Stimulated activated CD8-positive, alpha-beta memory T cell treated with anti-CD3 and anti-CD28 coated beads, Interleukin-7, amount 100 ng/mL, for 4 hours (primary cell): ENCODE measurements around the gene MESP2.
A peak's percentile ranks its signal among the peaks of the same experiment; 100 is the strongest.

Experiments
- DNase-seq, 2 donors: peaks; one replicate each; pipeline ENCODE4 v3.0.0-alpha.2; 2020; ENCODE audit warnings: low read depth in 2 of 2

MESP2 gene

DNA sequence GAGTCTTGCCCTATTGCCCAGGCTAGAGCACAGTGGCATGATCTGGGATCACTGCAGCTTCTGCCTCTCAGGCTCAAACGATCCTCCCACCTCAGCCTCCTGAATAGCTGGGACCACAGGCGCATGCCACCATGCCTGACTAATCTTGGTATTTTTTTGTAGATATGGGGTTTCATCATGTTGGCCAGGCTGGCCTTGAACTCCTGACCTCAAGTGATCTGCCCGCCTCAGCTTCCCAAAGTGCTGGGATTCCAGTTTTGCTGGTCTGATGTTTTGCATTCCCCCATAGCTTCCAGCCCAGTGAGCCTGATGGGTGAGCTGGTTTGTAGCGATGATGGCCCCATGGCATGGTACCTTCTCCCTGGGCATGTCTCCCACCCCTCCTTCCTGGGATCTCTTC, 20.4 kb upstream of the MESP2 start:
- DNase-seq: no peak

GRCh38 chr15:89756897-89757296, 19.2 kb upstream of the MESP2 start:
- DNase-seq: no peak

- no peak for DNase-seq
Measured at GRCh38 chr15:89758283-89758682, 17.8 kb upstream of the MESP2 start.

GRCh38 chr15:89758981-89759380, 17.2 kb upstream of the MESP2 start:
- no peak for DNase-seq

DNA sequence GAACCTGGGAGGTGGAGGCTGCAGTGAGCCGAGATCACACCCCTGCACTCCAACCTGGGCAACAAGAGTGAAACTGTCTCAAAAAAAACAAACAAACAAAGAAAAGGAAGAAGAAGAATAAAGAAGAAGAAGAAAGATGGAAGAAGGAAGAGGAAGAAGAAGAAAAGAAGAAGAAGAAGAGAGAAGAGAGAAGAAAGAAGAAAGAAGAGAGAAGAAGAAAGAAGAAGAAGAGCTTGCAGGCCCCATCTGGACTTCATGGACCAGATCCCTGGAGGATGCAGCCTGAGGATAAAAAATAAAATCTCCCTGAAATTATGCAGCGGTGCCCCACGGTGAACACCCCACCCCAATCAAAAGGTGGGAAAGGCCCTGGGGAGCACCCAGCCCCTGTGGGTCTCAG, 16.3 kb upstream of the MESP2 start:
- DNase-seq: no peak

- peak; percentile 27 to 36 for DNase-seq
Measured at GRCh38 chr15:89760303-89761008, 15.7 kb upstream of the MESP2 start.

DNA sequence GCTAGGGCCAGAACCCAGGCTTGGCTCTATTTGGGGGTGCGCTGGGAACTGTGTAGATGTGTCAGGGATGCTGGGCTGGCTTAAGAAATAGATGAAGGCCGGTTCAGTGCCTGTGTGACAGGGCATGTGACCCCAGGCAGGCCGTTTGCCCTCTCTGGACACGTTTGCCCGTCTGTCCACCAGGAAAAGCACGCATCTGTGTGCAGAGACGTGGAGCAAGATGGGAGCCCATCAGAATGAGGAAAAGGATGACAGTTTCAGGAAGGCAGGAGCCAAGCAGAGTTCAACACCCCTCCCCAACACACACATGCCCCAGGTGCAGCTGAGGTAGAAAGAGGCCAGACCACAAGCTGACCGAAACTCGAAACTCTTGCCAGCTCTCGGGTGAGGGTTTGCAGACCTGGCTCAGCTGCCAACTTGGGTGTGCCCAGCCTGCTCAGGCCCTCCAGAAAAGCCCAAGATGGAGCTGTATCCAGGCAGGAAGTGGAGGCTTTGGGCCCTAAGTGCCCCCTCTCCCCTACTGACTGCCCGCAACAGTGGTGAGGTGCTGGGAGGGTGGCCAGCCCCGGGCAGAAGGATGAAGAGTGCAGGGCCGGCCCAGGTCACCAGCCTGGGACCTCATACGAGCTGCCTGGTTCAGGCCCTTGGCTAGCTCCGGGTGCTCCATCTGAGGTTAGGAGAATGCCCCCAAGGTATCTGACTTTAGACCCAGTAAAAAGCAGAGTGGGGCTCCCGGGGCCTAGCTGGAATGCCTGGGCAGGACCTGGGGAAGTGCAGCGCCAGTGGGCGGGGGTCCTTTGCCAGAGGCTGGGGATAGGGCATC, 14.9 kb upstream of the MESP2 start:
- no peak for DNase-seq

- DNase-seq: no peak
Measured at GRCh38 chr15:89761929-89762328, 14.2 kb upstream of the MESP2 start.

GRCh38 chr15:89765694-89766093, 10.4 kb upstream of the MESP2 start:
- no peak for DNase-seq

GRCh38 chr15:89766357-89767311, 9.5 kb upstream of the MESP2 start:
- DNase-seq: no peak

DNA sequence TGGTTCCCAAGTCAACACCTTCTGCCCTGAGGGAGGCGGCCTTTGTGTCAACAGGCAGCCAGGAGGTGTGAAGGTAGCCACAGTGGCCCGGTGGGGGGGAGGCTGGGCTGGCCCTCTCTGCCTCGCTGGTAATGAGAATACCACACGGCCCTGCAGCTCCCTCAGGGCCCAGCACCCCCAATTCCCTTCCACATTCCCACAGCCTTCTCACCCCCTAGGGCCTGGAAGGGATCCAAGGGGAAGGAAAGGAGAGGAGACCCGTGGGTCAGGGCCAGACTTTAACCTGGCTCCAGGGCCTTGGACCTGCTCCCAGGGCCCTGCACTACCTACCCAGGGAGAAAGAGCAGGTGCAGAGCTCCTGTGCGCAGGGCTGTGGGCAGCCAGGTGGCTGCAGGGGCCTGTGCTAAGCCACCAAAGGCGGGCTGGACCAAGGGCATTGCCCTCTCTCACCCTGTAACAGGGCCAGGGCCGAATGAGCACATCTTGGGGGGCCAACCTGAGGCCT, 8.7 kb upstream of the MESP2 start:
- no peak for DNase-seq

DNA sequence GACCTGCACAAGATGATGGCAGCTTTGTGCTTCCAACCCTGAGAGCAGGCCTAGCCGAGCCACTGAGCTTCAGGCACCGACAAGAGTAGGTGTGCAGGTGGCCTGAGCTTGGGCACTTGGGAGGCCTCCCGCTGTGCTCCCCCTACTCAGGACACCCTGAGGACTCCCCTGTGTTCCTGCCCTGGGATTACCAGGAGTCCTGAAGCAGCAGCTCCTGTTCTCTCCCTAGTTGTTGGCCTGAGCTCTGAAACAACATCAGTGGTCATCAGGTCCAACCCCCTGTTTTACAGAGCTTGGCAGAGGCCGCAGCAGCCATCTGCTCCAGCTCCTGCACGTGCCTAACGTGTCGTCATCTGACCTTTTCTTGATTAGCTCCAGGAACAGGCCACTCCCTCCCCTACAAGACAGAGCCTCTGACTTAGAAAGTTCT, 8.0 kb upstream of the MESP2 start:
- DNase-seq: no peak

- no peak for DNase-seq
Measured at GRCh38 chr15:89769366-89769765, 6.8 kb upstream of the MESP2 start.

GRCh38 chr15:89770041-89770440, 6.1 kb upstream of the MESP2 start:
- no peak for DNase-seq

GRCh38 chr15:89772932-89773583, 3.1 kb upstream of the MESP2 start:
- DNase-seq: no peak

- DNase-seq: no peak
Measured at GRCh38 chr15:89774492-89774891, 1.6 kb upstream of the MESP2 start.

DNA sequence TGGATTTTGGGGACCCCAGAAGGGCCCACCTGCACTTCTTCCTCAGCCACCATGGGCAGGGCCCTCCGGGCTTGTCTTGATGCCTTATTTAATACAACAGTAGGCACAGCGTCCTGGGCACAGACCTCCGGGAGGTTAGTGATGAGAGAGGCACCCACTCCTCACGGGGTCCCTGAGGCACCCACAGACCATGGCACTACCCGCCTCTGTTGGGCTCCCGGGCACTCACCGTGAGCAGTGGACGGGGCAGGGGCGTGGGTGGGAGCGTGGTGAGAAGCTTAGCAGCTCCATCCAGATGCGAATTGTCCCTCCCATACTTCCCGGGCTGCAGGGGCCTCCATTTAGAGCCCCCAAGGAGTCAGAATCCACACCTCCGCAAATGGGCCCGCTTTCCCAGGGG, 317 bp upstream of the MESP2 start:
- DNase-seq: no peak

DNA sequence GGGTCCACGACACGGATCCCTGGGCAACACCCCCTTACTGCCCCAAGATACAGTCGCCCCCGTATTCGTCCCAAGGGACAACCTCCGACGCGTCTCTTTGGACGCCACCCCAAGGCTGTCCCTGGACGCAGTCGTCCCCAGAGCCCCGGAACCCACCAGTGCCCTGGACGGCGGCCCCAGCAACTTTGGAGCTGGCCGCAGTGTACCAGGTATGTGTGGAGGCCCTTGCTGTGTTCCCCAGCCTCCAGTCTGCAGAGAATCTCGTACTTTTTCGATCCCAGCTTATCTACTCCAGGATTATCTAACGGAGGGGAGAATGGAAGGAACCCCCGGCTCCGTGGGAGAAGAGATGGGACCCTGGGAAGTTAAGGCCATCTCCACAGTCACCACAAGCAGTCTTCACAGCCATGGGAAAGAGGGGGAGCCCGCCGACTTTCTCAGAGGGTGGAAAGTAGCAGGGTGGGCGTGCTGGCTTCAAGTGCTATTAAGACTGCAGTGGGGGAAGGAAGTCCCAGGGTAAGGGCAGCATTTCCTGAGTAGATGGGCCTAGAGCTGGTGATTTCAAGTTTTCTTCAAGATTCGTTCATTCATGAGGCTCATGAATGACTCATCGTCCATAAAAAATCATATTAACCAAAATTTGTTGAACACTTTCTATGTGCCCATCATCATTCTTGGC, 1.1 kb downstream of the MESP2 start:
- DNase-seq: no peak

DNA sequence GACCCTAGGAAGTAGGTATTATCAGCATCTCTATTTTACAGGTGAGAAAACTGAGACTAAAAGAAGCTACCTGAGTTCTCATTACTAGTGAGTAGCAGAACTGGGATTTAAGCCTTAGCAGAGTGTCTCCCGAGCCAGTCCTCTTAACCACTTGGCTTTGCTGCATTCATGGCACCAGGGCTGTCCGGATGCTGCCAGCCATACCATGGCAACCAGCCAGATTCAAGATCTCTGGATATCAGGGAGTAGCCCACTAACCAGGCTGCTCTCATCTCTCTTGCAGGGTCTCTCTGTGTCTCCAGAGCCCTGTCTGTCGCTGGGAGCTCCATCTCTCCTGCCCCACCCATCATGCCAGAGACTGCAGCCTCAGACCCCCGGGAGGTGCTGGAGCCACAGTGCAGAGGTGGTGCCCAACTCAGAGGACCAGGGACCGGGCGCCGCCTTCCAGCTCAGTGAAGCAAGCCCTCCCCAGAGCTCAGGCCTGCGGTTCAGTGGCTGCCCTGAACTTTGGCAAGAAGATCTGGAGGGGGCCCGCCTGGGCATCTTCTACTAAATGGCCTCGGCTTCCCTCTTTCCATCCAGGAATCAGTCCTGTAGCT, 1.7 kb downstream of the MESP2 start:
- DNase-seq: no peak

- DNase-seq: no peak
Measured at GRCh38 chr15:89778861-89779260, 2.7 kb downstream of the MESP2 start.
